Testis (tissue), 5 donors: ENCODE results near the gene PRDM10. TPM values are rescaled to one million over a fixed set of nuclear protein-coding genes. Genes with fewer than 3 reads are reported as not detected.

Source experiments
- DNase-seq: peaks from one replicate; pipeline ENCODE4 v3.0.0-alpha.2; 2019
- H3K27ac ChIP-seq, 2 donors: fragments of 200-600 bp; sonication (generic); one replicate each; pipeline ENCODE4 v1.5.1; 2019
- H3K27me3 ChIP-seq: fragments of 200-600 bp; sonication (generic); one replicate; pipeline ENCODE4 v1.5.1; 2019
- H3K36me3 ChIP-seq: fragments of 200-600 bp; sonication (generic); one replicate; pipeline ENCODE4 v1.5.1; 2017; ENCODE audit warnings: low read depth; ENCODE audit errors: missing control alignments
- H3K4me1 ChIP-seq: fragments of 200-600 bp; sonication (generic); one replicate; pipeline ENCODE4 v1.5.1; 2019
- H3K4me3 ChIP-seq, 2 donors: fragments of 200-600 bp; sonication (generic); one replicate each; pipeline ENCODE4 v1.5.1; 2017 to 2019
- H3K9me3 ChIP-seq: fragments of 200-600 bp; sonication (generic); one replicate; pipeline ENCODE4 v1.5.1; 2017
- POLR2A ChIP-seq: fragments of 450-650 bp; IDR thresholded peaks from one replicate; pipeline ENCODE4 v1.6.1; 2017; ENCODE audit warnings: antibody characterized with exemption, mild to moderate bottlenecking, moderate library complexity
- WGBS, 2 donors: methylation state at CpG; one replicate each; pipeline ENCODE4 v1.1.5; 2018; 5-methylcytosine and 5-hydroxymethylcytosine counted together
- intact Hi-C: fragments of 100-400 bp; cut with DNase I; formaldehyde crosslinking; loops from one replicate; pipeline ENCODE4 v1.15.1; 2023; ENCODE audit warnings: low total_unique reads
- long read RNA-seq, 2 donors: transcript quantifications; one replicate each; lab custom pipeline, GENCODE V29; 2026
- polyA plus RNA-seq: library from polyadenylated mRNA; stranded (reverse); fragments of 350-450 nt; fragmentation: Illumina TruSeq; extraction: RNeasy Lipid Tissue Mini Kit (QIAGEN cat#74804); gene quantifications from one replicate; pipeline ENCODE4 v1.2.3, GENCODE V29; 2014; ENCODE audit warnings: low read depth, low replicate concordance; ENCODE audit not compliant: insufficient read depth
- total RNA-seq, 2 donors: library from RNA; depleted of rRNA; stranded (reverse); fragments of >200 nt; gene quantifications; one replicate each; pipeline ENCODE4 v1.2.3, GENCODE V29; 2016
- TF ChIP-seq, protein P1 (sequence below), 3 experiments: fragments of 450-650 bp in 2 of 3; fragments of 200-600 bp in 1 of 3; sonication (generic) in 1 of 3; IDR thresholded peaks; one replicate each; pipeline ENCODE4 v1.5.1; 2016 to 2019; ENCODE audit warnings: antibody characterized with exemption in 3 of 3, mild to moderate bottlenecking in 2 of 3, moderate library complexity in 1 of 3

Gene PRDM10
- total RNA-seq (10 to 100 TPM in 1 of 2 donors, 1 to 10 TPM in 1; 9.2 to 14.7 TPM), polyA plus RNA-seq (4.9 TPM)
- long read RNA-seq, donor 1, full-length matches to known transcripts: 1 of 1 reads
- long read RNA-seq, donor 1, partial matches to known transcripts: 0 of 1 reads
- long read RNA-seq, donor 1, other reads (novel, unspliced or antisense): 0 of 1 reads
- long read RNA-seq, donor 2: 0 reads

DNA sequence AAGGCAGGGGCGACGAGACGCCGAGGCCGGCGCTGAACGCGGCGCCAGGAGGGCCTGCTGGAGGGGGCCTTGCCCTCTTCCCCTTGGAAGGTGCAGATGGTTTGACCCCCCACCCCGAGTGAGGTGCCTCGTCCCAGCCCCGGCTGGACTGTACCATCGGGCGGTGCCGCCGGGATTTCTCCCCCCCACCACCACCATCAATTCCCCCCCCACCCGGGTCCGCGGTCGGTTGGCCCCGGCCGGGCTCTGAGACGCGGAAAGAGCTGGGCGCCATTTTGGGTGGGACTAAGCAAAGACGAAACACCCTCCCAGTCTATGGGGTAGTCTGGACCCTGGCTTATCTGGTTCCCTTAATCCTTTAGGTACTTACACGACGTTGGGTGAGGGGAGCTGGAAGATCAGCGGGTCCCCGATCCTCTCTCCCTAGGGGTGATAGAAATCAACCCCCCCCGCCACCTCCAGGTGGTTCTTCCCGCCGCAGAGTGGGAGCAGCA lies at the start of gene PRDM10:
Gene PRDM10, minus strand, starts transcription at position 484 of the 494 bp plus-strand sequence. CDS start 41,871 bp downstream, outside the sequence.
- 1 to 2% methylated on average over 7 to 33 of the region's 33 CpGs for WGBS, 2 donors
- no peaks in the 10 kb centered on the region for H3K9me3 ChIP-seq
- H3K36me3 ChIP-seq: no peaks in the 10 kb centered on the region
- intact Hi-C loops: loop anchor here (5.0 kb wide), 1 partner anchor 70 kb away; no protein-coding TSS in a partner anchor
- TF ChIP-seq, protein P1, sequence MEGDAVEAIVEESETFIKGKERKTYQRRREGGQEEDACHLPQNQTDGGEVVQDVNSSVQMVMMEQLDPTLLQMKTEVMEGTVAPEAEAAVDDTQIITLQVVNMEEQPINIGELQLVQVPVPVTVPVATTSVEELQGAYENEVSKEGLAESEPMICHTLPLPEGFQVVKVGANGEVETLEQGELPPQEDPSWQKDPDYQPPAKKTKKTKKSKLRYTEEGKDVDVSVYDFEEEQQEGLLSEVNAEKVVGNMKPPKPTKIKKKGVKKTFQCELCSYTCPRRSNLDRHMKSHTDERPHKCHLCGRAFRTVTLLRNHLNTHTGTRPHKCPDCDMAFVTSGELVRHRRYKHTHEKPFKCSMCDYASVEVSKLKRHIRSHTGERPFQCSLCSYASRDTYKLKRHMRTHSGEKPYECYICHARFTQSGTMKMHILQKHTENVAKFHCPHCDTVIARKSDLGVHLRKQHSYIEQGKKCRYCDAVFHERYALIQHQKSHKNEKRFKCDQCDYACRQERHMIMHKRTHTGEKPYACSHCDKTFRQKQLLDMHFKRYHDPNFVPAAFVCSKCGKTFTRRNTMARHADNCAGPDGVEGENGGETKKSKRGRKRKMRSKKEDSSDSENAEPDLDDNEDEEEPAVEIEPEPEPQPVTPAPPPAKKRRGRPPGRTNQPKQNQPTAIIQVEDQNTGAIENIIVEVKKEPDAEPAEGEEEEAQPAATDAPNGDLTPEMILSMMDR (IDR thresholded peaks at IDR 0.05): peak in 1 of 3 experiments; percentile 36
- no peak for TF ChIP-seq POLR2A
- H3K27ac ChIP-seq: peak within 1 kb of the TSS; percentile 99 to 100
- DNase-seq: peak; percentile 96
- H3K27me3 ChIP-seq: no peaks in the 10 kb centered on the region
- peaks cover 6% of the 10 kb centered on the region for H3K4me1 ChIP-seq
- H3K4me3 ChIP-seq: peak within 1 kb of the TSS; percentile 82 to 98

GRCh38 chr11:130051082-130051481 lies 48.4 kb upstream of the PRDM10 start:
- H3K27ac ChIP-seq: no peak overlapping the region

DNA sequence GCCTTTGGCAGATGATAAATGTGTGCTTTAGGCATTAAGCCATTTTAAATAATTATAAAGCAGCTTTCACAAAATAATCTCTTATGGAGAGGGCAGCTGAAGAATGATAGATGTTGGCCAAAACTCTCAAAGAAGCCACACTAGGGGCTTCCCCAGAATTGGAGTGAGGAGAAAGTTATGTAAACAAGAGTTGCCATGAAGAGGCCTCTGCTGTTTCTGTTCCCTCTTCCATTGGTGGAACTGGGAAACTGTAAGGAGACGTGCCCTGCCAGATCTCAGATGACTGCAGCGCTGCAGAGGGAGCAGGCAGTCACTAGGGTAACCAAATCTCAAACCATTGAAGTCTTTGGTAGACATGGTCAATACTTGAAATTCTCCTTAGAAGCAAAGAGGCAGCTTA lies 47.6 kb upstream of the PRDM10 start:
- Histone ChIP-seq H3K4me1 (no peaks in the 10 kb centered on the region), H3K9me3 (no peaks in the 10 kb centered on the region), H3K36me3 (no peaks in the 10 kb centered on the region), H3K27ac (no peak overlapping the region), H3K4me3 (no peak overlapping the region), H3K27me3 (no peaks in the 10 kb centered on the region)
- TF ChIP-seq POLR2A: no peak
- TF ChIP-seq, protein P1 (IDR thresholded peaks at IDR 0.05): no peak
- intact Hi-C loops: no loop called here
- DNase-seq: no peak
- 60 to 77% methylated on average over 2 of the region's 2 CpGs for WGBS, 2 donors

More at GRCh38 chr11:130051082-130051481, 48.4 kb upstream of the PRDM10 start:
- DNase-seq: no peak
- no peak for TF ChIP-seq POLR2A
- TF ChIP-seq, protein P1 (IDR thresholded peaks at IDR 0.05): no peak
- H3K27me3 ChIP-seq: no peaks in the 10 kb centered on the region
- no peaks in the 10 kb centered on the region for H3K36me3 ChIP-seq
- intact Hi-C loops: no loop called here
- H3K4me3 ChIP-seq: no peak overlapping the region
- no peaks in the 10 kb centered on the region for H3K4me1 ChIP-seq
- H3K9me3 ChIP-seq: no peaks in the 10 kb centered on the region
- 84 to 88% methylated on average over 1 of the region's 1 CpG for WGBS, 2 donors

DNA sequence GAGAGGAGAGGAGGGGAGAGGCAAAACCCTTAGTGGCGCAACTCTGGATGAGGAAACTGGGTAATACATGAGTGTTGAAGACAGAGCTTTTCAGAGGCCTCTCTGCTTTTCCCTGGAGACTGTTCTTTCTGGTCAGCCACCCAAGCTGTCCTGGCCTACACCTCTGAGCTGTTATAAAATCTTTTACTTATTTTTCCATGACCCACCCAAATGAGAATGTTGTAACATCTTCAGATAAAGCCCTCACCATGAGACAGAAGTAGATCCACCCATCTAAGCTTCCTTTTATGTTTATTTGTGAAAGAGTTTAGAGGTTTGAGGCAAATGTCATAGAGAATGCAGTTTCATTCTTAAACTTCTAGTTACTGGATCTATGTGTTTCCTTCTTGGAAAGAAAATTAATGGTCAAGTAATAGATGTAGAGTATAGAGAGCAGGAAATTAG lies 46.7 kb upstream of the PRDM10 start:
- no peak overlapping the region for H3K27ac ChIP-seq
- no peaks in the 10 kb centered on the region for H3K27me3 ChIP-seq
- no peak overlapping the region for H3K4me3 ChIP-seq
- 81 to 88% methylated on average over 1 of the region's 1 CpG for WGBS, 2 donors
- H3K36me3 ChIP-seq: no peaks in the 10 kb centered on the region
- DNase-seq: no peak
- no peaks in the 10 kb centered on the region for H3K4me1 ChIP-seq
- intact Hi-C loops: no loop called here
- TF ChIP-seq, protein P1 (IDR thresholded peaks at IDR 0.05): no peak
- no peak for TF ChIP-seq POLR2A
- H3K9me3 ChIP-seq: no peaks in the 10 kb centered on the region
